ENCODE measurements around the gene SSH2. TPM values are rescaled to one million over a fixed set of nuclear protein-coding genes. Genes with fewer than 3 reads are reported as not detected.

SSH2 gene
- total and polyA plus RNA-seq, 9 of the 15 experiments (the other 6 are each of a cell fraction or from before 2014, with no cell fraction given): 3.9 to 16.1 (median 10.2) TPM

- Histone ChIP-seq H3K9ac (ENCODE audit: insufficient read depth in 1 of 2, low read depth in 2 of 2, low read length in 2 of 2) (no peak overlapping the region; a peak in 1 of 4 replicates), H2AFZ (ENCODE audit: low read depth, low read length) (peak overlapping the region; percentile 22; the same call in 1 of the 2 replicates), H3K27me3 (ENCODE audit: control insufficient read depth in 2 of 2, insufficient read depth in 2 of 2, low read length in 2 of 2) (no peaks in the 10 kb centered on the region), H3K4me2 (ENCODE audit: insufficient read depth, low read length) (peak overlapping the region; percentile 9; the same call in 1 of the 2 replicates), H3K9me1 (ENCODE audit: control insufficient read depth, insufficient read depth, low read length) (no peaks in the 10 kb centered on the region), H3K36me3 (ENCODE audit: control insufficient read depth, insufficient read depth, low read length) (no peaks in the 10 kb centered on the region; the same call in 2 of the 3 replicates), H3K79me2 (ENCODE audit: control insufficient read depth, insufficient read depth, low read length) (no peaks in the 10 kb centered on the region), H3K9me3 (replicated peaks; ENCODE audit: control insufficient read depth, insufficient read depth, low read depth, low read length) (no peaks in the 10 kb centered on the region), H3K4me1 (replicated peaks in 1 of 2; ENCODE audit: control insufficient read depth in 2 of 2, insufficient read depth in 2 of 2, low read length in 2 of 2) (peaks cover 11 to 17% of the 10 kb centered on the region in 2 experiments; a peak in 4 of 5 replicates), H3K4me3 (no peak overlapping the region), H3K27ac (ENCODE audit: extremely low read depth, low read depth, low read length) (peak overlapping the region; percentile 55), H4K20me1 (replicated peaks; ENCODE audit: control insufficient read depth, insufficient read depth, low read length) (no peaks in the 10 kb centered on the region)
- ChIA-PET POLR2A (interaction anchor here (1.3 to 2.0 kb wide), 3 partner anchors 9 to 12 kb away, joined by 5 to 8 read pairs (median 7); no protein-coding TSS in a partner anchor), CTCF (ENCODE audit: low intra/inter-chr PET ratio) (no interaction called here)
- no TSS peak for BruUV-seq (replicated peaks)
- TF ChIP-seq ZNF592 (IDR thresholded peaks at IDR 0.05) (0 out of 2 replicates have a peak, but pooled peaks have one; percentile 37), ELF1 (tag; IDR thresholded peaks at IDR 0.05) (no peak), HEY1 (CRISPR knock-in tag; IDR thresholded peaks at IDR 0.05; ENCODE audit: borderline replicate concordance) (no peak), HMBOX1 (IDR thresholded peaks at IDR 0.05) (0 out of 2 replicates have a peak, but pooled peaks have one; percentile 32), TAF15 (IDR thresholded peaks at IDR 0.05; ENCODE audit: low read depth, low read length) (no peak), ZNF518B (CRISPR knock-in tag; IDR thresholded peaks at IDR 0.05) (no peak), ZNF668 (CRISPR knock-in tag; IDR thresholded peaks at IDR 0.05) (no peak), TAL1 (IDR thresholded peaks at IDR 0.05) (no peak)
- DNase-seq (ENCODE audit: extremely low read depth in 1 of 4, low spot score in 3 of 4): no peak
- 38% methylated on average over 3 of the region's 3 CpGs for WGBS (ENCODE audit: insufficient coverage, low coverage, missing lambda C conversion rate)
- in situ Hi-C loops (cut with MboI) (no loop called here), intact Hi-C loops (cut with micrococcal nuclease) (no loop called here)
- FAIRE-seq: no peak
- peak; percentile 32 for ATAC-seq
Measured at GRCh38 chr17:29677221-29677791, 252.7 kb downstream of the SSH2 start.
